Measurements from ENCODE around the gene STRIT1. TPM values are rescaled to one million over a fixed set of nuclear protein-coding genes. Genes with fewer than 3 reads are reported as not detected.

The STRIT1 gene
- polyA plus RNA-seq, 1 donor from 2014 or later = 1.2 TPM

- Histone ChIP-seq H3K27ac (ENCODE audit: low read length) (no peak overlapping the region), H2AFZ (ENCODE audit: low read depth, low read length) (no peak overlapping the region), H3K27me3 (ENCODE audit: insufficient read depth, low read depth, low read length) (no peaks in the 10 kb centered on the region), H3K79me2 (replicated peaks; ENCODE audit: insufficient read depth, low read length) (no peaks in the 10 kb centered on the region), H4K20me1 (ENCODE audit: insufficient read depth) (no peaks in the 10 kb centered on the region), H3F3A (ENCODE audit: insufficient read depth, low read length, poor library complexity, severe bottlenecking) (no peaks in the 10 kb centered on the region), H3K9me2 (ENCODE audit: insufficient read depth, low read length) (no peaks in the 10 kb centered on the region), H3K36me3 (ENCODE audit: insufficient read depth, low read length) (no peaks in the 10 kb centered on the region), H3K9ac (ENCODE audit: low read length) (no peak overlapping the region), H3K9me3 (ENCODE audit: low read length) (no peaks in the 10 kb centered on the region), H3K4me3 (ENCODE audit: low read length) (no peak overlapping the region), H3K4me2 (ENCODE audit: low read length) (no peak overlapping the region)
- no peak for TF ChIP-seq RAD21 (conservative IDR thresholded peaks at IDR 0.05)
- TF ChIP-seq, protein P1, sequence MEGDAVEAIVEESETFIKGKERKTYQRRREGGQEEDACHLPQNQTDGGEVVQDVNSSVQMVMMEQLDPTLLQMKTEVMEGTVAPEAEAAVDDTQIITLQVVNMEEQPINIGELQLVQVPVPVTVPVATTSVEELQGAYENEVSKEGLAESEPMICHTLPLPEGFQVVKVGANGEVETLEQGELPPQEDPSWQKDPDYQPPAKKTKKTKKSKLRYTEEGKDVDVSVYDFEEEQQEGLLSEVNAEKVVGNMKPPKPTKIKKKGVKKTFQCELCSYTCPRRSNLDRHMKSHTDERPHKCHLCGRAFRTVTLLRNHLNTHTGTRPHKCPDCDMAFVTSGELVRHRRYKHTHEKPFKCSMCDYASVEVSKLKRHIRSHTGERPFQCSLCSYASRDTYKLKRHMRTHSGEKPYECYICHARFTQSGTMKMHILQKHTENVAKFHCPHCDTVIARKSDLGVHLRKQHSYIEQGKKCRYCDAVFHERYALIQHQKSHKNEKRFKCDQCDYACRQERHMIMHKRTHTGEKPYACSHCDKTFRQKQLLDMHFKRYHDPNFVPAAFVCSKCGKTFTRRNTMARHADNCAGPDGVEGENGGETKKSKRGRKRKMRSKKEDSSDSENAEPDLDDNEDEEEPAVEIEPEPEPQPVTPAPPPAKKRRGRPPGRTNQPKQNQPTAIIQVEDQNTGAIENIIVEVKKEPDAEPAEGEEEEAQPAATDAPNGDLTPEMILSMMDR (IDR thresholded peaks at IDR 0.05; ENCODE audit: poor library complexity, severe bottlenecking) = no peak
- no peak for TF ChIP-seq TAF1 (IDR thresholded peaks at IDR 0.05; ENCODE audit: low read depth)
- no peak for TF ChIP-seq MXI1 (conservative IDR thresholded peaks at IDR 0.05; ENCODE audit: poor library complexity, severe bottlenecking)
- TF ChIP-seq SMC3 (conservative IDR thresholded peaks at IDR 0.05; ENCODE audit: poor library complexity) = no peak
- TF ChIP-seq POLR2AphosphoS5 (IDR thresholded peaks at IDR 0.05) = no peak
- no peak for TF ChIP-seq EZH2 (IDR thresholded peaks at IDR 0.05; ENCODE audit: borderline replicate concordance, insufficient read depth, low read length, poor library complexity, severe bottlenecking)
- TF ChIP-seq, protein P2, sequence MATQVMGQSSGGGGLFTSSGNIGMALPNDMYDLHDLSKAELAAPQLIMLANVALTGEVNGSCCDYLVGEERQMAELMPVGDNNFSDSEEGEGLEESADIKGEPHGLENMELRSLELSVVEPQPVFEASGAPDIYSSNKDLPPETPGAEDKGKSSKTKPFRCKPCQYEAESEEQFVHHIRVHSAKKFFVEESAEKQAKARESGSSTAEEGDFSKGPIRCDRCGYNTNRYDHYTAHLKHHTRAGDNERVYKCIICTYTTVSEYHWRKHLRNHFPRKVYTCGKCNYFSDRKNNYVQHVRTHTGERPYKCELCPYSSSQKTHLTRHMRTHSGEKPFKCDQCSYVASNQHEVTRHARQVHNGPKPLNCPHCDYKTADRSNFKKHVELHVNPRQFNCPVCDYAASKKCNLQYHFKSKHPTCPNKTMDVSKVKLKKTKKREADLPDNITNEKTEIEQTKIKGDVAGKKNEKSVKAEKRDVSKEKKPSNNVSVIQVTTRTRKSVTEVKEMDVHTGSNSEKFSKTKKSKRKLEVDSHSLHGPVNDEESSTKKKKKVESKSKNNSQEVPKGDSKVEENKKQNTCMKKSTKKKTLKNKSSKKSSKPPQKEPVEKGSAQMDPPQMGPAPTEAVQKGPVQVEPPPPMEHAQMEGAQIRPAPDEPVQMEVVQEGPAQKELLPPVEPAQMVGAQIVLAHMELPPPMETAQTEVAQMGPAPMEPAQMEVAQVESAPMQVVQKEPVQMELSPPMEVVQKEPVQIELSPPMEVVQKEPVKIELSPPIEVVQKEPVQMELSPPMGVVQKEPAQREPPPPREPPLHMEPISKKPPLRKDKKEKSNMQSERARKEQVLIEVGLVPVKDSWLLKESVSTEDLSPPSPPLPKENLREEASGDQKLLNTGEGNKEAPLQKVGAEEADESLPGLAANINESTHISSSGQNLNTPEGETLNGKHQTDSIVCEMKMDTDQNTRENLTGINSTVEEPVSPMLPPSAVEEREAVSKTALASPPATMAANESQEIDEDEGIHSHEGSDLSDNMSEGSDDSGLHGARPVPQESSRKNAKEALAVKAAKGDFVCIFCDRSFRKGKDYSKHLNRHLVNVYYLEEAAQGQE (IDR thresholded peaks at IDR 0.05; ENCODE audit: borderline replicate concordance) = no peak
- no peak for TF ChIP-seq EP300 (conservative IDR thresholded peaks at IDR 0.05; ENCODE audit: poor library complexity, severe bottlenecking)
Observed at GRCh38 chr3:155302481-155302880, 9.0 kb upstream of the STRIT1 start.

- TF ChIP-seq TAF1 (IDR thresholded peaks at IDR 0.05; ENCODE audit: low read depth) (no peak), EP300 (conservative IDR thresholded peaks at IDR 0.05; ENCODE audit: poor library complexity, severe bottlenecking) (no peak), MXI1 (conservative IDR thresholded peaks at IDR 0.05; ENCODE audit: poor library complexity, severe bottlenecking) (no peak), POLR2AphosphoS5 (IDR thresholded peaks at IDR 0.05) (no peak), RAD21 (conservative IDR thresholded peaks at IDR 0.05) (no peak), EZH2 (IDR thresholded peaks at IDR 0.05; ENCODE audit: borderline replicate concordance, insufficient read depth, low read length, poor library complexity, severe bottlenecking) (no peak), SMC3 (conservative IDR thresholded peaks at IDR 0.05; ENCODE audit: poor library complexity) (no peak)
- TF ChIP-seq, protein P2 (IDR thresholded peaks at IDR 0.05; ENCODE audit: borderline replicate concordance) = no peak
- TF ChIP-seq, protein P1 (IDR thresholded peaks at IDR 0.05; ENCODE audit: poor library complexity, severe bottlenecking) = no peak
- Histone ChIP-seq H3K9me3 (ENCODE audit: low read length) (no peaks in the 10 kb centered on the region), H4K20me1 (ENCODE audit: insufficient read depth) (no peaks in the 10 kb centered on the region), H3K4me2 (ENCODE audit: low read length) (no peak overlapping the region), H3K9ac (ENCODE audit: low read length) (no peak overlapping the region), H3K4me3 (ENCODE audit: low read length) (no peak overlapping the region), H3K79me2 (replicated peaks; ENCODE audit: insufficient read depth, low read length) (no peaks in the 10 kb centered on the region), H3K9me2 (ENCODE audit: insufficient read depth, low read length) (no peaks in the 10 kb centered on the region), H3F3A (ENCODE audit: insufficient read depth, low read length, poor library complexity, severe bottlenecking) (no peaks in the 10 kb centered on the region), H3K27ac (ENCODE audit: low read length) (no peak overlapping the region), H2AFZ (ENCODE audit: low read depth, low read length) (no peak overlapping the region), H3K27me3 (ENCODE audit: insufficient read depth, low read depth, low read length) (no peaks in the 10 kb centered on the region), H3K36me3 (ENCODE audit: insufficient read depth, low read length) (no peaks in the 10 kb centered on the region)
Observed at GRCh38 chr3:155297100-155297499, 3.6 kb upstream of the STRIT1 start.

Measured in neural cell (in vitro differentiated cells).